Activated CD4-positive, alpha-beta T cell treated with anti-CD3 and anti-CD28 coated beads, Interleukin-2, amount 50 U/mL, for 16 hours (primary cell): ENCODE data around the gene DPYD.

ENCODE experiments used
- DNase-seq: peaks from one replicate; pipeline ENCODE4 v3.0.0-alpha.2; 2020

Gene DPYD

DNA sequence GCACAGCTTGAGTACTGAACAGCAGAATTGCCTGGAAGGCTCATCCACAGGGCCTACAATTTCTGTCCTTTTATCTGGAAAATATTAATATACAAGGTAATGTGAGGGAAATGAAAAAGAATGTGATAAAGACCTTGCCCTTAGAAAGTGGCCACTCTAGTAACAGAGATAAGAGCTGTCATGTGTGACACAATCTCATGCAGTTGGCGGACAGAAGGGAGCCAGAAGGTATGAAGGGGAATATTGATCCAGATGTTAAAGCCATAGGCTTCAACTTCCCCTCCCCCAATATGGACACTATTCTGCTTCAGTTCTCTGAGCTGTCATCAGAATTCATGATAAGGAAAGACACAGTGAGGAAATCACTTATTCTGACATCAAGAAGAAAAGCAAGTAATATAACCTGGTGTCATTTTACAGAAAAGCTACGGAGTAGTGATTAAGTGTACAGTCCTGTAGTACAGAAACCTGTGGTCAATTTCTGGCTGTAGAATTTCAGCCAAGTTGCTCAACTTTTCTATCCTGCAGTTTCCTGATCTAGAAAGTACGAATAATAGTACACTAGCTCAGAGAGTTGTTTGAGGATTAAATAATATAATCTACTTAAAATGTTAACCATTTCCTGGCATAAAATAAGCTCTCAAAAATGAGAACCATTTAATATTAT, 572.1 kb downstream of the DPYD start:
- DNase-seq = no peak

DNA sequence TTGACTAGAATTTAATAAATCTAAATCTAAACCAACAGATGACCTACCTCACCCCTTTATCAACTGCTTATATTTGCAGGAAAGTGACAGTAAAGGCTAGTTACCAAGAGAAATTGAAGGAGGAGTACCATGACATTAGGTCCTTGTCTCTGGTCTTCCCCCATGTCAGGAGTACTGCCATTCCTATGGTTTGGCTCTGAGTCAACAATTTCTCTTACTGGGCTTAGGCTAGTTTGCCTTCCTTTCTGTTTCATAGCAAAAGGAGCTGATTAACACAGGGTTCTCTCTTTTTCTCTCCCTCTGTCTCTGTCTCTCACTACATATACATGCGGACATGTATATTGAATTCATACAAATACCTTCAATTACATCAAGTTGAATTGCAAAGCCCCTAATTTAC, 579.9 kb downstream of the DPYD start:
- DNase-seq = no peak

DNA sequence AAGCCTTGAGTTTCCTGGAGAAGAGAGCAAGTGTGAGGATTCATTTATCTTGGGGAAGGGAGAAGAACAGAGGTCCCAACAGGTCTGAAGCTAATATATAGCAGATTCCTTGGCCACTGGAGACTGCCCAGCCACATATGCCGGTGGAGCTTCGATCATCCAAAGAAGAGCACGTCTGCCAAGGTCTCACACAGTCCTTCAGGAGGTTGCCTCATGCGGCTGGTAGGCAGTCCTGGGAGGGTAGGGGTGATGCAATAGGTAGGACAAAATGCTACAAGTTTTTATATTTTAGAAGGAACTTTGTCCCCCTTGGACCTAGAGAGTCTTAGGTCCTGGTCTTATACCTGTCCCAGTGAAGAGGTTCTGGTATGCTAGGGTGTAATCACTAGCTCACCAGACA, 582.5 kb downstream of the DPYD start:
- no peak for DNase-seq

DNA sequence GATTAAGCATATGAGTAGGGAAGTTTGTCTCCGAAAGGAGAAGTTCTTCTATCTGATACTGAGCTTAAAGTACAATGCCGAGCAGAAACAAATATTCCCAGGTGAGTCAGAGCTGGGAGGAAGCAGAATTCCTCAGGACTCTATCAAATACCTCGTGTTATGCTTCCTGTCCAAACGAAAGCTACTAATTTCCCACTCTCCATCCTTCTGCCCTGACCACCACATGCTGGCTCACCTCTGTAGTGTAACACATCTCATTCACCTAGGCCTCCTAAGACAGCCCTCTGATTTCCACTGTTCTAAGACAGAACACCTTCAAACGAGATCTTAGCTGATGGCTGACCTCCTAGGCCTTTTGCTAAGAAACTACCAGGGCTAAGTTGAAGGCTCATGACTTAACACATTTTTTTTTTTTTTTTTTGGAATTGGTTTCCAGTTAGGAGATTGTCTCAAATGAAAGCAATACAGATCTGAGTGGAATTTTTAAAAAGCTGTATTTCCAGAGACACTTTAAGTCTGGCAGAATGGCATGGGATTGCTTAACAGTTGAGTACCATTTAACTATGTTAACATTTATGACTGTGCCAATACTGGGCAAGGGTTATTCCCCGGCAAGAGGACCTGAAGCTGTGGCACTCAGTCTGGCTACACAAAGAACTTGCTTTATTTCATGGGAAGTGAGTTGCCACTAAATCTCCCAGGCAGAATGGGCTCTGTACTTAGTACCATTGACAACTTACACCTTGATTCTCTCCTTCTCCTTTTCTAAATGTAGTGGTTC, 583.4 kb downstream of the DPYD start:
- DNase-seq = no peak

DNA sequence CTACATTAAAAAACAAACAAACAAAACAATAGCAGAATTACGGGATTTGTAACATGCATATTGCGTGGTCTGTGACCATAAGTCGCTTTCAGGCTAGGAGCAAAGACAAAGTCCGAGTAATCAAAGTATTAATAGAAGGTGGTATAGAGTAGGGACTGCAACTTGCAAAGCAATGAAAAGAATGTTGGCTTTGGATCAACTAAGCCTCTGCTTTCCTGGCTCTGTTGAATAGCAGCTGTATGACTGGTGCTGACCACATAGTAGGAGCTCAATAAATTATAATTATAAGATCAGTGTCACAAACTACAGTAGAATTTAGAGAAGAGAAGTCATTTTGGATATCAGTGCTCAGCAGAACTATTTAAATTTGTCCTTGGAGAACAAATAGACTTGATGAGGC, 586.4 kb downstream of the DPYD start:
- DNase-seq = no peak

DNA sequence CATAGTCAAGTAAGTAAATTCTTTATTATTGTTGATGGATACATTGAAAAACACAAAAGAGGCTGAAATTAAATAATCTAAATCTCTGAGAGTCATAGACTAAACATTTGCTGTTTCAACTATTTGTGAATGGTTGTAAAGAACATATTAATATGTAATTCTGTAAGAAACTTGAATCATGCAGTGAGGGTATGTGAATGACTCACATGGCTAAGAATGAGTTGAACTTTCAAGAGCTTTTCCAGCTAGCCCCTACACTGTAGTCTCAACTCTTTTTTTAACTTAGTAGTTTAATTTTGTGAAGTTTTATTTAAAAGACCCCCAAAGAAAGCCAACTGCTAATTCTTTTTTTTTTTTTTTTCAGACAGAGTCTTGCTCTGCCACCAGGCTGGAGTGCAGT, 588.1 kb downstream of the DPYD start:
- DNase-seq = no peak

DNA sequence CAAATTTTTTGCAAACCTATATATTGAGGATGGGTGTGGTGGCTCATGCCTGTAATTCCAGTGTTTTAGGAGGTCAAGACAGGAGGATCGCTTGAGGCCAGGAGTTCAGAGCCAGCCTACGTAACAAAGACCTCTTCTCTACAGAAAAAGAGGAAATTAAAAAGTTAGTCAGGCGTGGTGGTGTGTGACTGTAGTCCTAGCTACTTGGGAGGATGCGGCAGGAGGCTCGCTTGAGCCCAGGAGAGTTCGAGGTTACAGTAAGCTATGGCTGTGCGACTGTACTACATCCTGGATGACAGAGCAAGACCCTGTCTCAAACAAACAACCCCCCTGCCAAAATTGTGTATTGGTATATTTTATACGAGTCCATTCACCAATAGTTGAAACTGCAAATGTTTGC, 589.7 kb downstream of the DPYD start:
- no peak for DNase-seq

DNA sequence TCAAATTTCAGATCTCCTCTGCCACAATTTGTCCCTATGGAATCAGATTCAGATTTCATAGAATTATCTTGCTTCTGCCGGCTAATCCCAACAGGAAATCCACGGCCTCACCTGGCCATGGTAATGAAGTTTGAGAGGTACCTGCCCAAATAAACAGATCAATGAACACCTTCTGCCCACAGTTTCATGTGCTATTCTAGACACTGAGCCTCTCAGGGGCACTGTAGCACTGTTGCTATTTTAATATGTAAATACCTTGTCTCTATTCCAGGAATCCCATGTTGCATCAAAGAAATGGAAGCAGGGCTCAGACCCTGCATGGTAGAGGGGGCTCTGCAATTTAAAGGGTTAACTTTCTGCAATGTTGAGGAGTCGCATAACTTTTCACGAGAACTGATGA, 606.1 kb downstream of the DPYD start:
- no peak for DNase-seq

DNA sequence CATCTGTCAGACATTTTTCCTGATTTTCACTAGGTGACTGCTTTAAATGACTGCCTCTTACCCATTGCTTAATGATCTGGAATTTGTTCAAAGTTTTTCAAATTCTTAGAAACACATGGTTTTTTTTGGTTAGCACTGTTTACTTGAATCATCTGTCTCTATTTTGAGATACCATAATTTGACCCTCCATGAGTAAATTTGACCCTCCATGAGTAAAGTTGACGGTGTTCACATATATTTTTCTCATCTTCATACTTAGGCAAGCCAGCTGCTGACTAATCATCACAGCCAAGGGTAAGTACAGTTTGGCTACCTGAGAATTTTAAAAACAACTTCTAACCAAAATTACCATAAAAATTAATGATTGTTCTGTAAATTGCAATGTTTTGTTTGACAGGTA, 612.7 kb downstream of the DPYD start:
- no peak for DNase-seq

DNA sequence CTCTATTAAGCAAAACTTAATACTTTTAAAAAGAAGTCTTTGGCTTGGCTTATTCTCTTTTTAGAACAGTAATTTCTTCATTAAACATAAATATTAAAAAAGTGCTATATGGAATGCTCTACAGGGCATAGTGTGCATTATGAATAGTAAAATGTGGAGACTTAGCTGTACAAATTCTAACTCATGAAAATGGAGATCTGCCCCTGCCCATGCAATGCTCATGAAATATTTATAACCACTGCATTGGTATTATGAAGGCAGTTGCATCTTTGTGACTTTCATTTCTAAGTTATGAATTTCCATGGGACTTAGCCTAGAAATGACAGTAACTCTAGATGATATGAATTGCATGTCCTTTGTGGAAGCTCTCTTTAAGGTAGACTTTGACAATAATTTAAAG, 613.3 kb downstream of the DPYD start:
- DNase-seq = no peak

DNA sequence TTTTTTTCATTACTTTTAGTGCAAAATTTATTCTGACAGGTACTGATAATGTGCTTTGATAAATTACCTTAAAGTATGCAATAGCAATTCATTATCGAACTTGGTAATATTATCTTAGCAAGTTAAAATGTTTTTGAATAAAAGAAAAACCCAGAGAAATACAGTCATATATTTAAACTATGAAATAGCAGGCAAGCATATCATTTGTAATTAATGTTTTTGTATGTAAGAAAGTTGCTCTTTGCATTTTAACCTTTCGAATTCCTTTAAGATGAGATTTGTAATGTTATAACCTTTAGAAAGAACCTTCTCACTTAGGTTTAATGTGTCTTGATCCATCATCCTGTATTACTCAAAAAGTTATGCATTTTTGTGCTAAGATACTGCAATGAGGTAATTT, 613.7 kb downstream of the DPYD start:
- DNase-seq = no peak

DNA sequence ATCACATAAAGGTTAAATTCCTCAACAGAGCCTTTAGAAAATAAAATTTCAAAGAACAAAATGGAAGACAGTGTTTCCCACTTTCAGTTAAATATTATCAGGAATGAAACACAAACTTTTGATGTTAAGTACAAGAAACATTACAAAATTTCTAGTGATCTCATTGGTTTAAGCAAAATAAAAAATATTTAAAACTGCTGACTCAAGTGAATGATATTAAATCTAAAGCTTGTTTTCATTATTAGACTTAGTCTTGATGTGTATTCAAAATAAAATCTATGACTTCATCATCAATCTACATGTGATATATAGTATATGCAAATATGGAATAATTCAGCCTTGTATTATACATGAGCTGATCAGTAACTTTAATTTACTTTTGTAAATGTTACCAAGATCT, 614.3 kb downstream of the DPYD start:
- no peak for DNase-seq

DNA sequence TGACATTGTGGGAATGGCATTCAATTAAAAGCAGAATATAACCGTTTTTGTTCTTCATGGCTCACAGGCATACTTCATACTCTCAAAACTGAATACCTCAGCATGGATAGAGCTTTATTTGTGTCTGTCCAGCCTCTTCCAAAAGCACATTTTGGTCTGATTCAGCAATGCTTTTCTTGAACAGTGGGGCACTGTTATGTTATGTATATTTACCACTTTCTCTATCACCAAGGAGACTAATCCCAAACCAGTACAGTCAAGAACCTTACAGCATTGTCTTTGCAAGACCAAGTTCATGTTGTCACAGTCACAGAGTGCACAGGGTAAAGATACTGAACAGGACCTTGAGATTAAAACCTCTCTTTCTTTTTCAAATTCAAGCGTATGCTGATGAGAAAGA, 616.5 kb downstream of the DPYD start:
- no peak for DNase-seq

DNA sequence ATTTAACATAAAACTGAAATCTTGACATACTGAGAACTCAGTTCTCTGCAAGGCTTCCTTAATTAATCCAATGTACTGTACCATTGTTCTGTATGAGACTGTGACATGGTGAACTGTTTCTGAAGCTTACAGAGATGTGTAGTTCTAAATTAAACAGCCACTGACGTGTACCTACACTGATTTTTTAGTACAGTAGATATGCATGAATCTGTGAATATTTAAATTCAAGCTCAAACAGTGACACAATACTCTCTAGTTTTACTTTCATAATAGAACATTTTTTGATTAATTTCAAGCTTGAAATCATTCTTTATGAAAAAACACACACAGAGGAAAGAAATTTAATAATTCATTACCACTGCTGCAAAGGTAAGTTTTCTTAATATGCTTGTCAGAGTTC, 621.9 kb downstream of the DPYD start:
- DNase-seq = no peak

DNA sequence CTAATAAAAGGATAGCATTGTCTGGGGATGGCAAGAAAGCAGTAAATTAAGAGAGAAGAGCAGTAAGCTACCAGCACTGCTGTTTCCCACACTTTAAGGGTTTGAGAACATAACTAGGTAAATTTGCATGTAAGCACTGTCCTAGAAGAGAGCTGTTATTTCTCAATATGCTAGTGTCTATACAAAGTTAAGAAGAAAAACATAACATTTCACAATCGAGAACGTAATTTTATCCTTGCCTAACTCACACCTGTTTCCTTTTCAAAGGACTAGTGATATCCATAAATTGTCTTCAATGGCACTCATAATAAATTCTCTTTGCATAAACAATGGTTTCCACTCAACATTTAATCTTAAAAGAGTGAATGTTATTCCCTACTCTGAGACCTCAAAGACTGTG, 623.2 kb downstream of the DPYD start:
- no peak for DNase-seq

DNA sequence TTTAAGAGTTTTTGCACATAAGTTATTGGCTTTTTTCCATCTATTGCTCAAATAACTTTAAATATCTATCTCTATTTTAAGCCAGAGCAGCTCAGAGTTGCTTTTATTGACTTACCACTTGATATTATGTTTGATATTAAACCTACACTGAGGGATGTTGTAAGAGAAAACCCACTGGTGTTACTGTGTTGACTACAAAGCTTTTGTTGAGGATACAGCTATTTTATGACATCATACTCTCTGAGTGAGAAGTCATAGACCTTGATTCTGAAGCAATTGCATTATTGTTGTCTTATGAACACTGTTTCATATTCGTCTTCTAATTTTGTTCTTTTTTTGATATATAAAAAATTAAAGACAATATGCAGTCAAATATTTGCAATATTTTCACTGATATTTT, 638.9 kb downstream of the DPYD start:
- DNase-seq = no peak

DNA sequence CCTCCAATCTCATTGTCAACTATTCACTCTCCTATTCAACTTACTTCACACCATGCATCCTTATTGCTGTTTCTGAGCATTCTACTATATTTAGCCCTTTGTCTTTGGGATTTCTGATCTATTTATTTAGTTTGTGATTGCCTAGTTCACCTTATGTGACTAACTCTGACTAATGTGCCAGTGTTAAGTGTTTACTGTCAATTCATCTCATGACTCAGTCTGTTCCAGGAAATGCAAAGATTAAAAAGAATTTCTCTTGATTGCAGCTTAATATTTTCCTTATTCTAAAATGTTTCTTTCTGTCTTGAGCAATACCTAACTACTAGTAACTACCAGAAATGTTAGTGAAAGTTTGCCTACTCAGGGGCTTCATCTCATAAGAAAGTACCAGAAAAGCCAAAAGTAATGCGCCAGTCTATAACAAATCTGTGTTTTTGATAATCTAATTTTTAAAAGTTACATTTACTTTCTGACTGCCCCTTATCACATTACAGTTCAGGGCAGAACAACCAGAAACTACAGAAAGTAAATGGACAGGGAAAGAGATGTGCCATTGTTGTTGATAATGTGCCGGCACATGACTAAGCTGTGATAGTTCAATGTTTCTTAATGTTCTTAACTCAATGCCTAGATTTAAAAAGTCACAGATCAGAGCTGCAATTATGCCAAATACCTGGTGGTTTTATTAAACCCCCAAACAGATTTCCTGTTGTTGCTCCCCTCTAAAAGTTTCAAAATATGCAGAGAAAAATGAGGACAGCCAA, 642.8 kb downstream of the DPYD start:
- peak; percentile 9 for DNase-seq

DNA sequence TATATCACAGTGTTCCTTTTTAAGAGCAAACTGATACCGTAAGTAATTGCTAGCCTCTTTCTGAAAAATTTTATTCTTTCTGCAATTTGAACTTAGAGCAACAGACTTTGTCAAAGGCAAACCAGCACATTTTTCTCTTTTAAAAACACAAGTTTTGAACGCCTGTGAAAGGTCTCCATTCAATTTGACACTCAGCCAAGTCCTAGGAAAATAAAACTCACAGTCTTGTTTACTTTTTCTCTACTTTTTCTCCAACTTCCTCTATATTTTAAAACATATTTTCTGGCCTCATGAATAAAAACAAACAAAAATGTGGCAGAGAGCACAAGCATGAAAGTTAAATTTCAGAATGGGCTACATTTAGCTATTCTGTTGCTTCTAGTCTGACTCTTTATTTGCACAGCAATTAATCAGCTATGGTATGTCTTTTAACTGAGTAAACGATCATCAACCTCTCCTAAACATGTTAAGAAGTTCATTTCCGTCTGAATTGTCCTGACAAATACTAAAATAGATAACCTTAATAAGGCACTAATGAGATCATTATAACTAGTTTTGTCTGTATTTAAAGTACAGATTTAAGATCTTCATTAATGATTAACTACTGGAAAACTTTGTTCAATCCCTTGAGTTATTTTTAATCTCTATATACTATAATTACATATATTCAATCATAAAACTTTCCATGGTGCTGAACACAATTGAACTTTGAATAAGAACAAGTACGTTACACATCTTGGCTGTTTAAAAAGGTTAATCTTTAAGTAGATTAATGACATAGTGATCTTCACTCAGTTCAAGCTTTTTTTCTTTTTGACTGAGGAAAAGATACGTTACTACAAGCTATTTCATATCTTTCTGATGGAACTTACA, 648.7 kb downstream of the DPYD start:
- DNase-seq = no peak

DNA sequence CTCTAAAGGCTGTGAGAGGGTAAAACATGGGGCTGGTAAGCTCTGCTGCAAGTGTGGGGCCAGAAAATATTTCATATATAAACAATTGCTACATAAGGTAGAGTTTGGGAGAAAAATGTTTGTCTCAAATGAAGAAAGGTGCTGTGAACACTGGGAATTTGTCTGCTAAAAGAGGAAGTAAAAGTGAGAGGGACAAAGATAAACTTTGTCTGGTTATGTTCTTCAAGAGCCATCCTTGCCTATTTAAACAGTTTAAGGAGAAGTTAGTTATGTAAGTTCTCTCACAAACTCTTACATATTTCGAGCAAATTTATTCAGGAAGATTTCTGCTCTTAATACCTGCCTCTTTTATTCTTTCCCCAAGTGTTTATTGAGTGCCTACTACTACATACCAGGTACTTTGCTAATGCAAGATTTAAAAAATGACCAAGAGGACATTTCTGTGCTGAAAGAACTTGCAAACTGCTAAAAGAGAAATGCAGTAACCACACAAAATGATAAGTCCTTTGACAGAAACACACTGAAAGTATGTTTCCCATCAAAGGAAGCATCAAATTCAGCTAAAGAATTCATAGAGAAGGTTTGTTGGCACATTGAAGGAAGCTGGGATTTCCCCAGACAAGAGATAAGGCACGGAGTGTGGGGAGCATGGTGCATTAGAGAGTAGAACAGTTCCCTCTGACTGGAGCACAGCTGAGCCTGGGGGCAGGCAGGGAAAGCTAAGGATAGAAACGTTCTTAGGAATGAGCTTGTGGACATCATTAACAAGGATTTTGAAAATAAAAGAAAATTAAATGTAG, 650.1 kb downstream of the DPYD start:
- DNase-seq = no peak

DNA sequence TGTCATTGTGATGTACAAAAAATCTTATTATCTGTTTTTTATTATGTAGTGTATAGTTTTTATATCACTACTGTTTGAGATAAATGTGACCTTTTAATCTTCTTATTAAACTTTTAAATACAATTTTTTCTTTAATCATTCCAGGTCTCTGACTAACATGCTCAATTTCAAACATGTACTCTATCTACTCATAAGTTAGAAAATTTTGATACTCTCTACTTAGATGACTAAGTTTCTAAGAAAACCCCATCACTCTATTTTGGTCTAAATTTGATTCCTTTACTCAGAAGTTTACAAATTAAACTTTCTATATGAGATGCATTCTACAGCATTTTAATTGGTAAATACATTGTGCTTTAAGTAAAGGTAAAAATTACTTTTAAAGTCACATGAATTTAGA, 655.2 kb downstream of the DPYD start:
- no peak for DNase-seq

DNA sequence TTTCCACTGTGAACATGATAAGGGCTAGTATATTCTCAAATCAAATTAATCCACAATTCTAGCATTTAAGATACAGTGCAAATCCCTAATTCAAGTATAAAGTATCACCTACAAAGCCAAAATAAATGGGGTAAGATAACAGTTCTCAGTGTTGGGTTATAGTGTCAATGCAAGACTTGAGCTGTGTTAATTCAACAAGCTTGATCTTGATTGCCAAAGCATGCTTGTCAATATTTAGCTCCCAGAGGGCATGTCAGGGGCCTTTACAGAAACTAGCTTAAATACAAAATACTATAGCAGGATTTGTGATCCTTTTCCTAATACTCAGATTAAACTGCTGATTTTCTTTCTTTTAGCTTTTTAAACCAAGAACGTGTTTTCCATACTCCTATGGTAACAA, 658.0 kb downstream of the DPYD start:
- no peak for DNase-seq

DNA sequence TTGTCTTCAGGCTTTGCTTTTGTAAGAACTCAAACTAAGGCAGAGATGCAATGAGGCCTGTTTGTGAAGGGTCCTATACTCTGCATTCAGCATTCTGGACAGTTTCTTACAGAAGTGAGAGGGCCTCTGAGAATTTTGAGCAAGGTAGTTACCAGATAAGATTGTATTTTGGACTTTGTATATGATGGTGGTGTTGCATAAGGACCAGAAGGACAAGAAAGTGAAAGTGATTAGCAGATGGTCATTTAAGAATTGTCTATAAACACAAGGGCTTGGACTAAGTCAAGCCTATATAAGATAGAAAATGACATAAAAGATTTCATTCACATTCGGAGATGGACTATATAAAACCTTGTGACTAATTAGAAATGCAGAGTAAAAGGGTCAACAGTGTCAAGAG, 662.2 kb downstream of the DPYD start:
- DNase-seq = no peak
